H1 (cell line): Measurements from ENCODE around the gene TNIK. TPM values are rescaled to one million over a fixed set of nuclear protein-coding genes. Genes with fewer than 3 reads are reported as not detected.

ENCODE experiments used
- CTCF ChIA-PET: fragments of 300-600 bp; sonication (Branson Sonifier 250); formaldehyde crosslinking; loops from one replicate; lab custom pipeline; 2021; ENCODE audit not compliant: partially characterized antibody; lab: Charles Lee
- POLR2A ChIA-PET: fragments of 300-600 bp; sonication (Branson Sonifier 250); formaldehyde crosslinking; loops from one replicate; lab custom pipeline; 2021; ENCODE audit warnings: inconsistent platforms; ENCODE audit not compliant: partially characterized antibody; lab: Charles Lee
- DNase-seq, 2 experiments: peaks; one replicate each; pipeline versions ENCODE4 v3.0.0 to v3.0.0-alpha.2; 2010 to 2022; ENCODE audit warnings: low spot score in 2 of 2, low read depth in 1 of 2, mixed read lengths in 1 of 2
- FAIRE-seq: peaks from 2 replicates; lab custom pipeline; 2011; peaks lifted over from hg19 to GRCh38; lab: Jason Lieb, UNC
- H2AFZ ChIP-seq: 2 replicates; pipeline ENCODE4 v1.8.1; 2012; ENCODE audit warnings: low read length, inconsistent platforms
- H2AK5ac ChIP-seq: 2 replicates; pipeline ENCODE4 v1.6.1; 2013; ENCODE audit warnings: low read depth, low read length
- H2BK120ac ChIP-seq: replicated peaks from 2 replicates; pipeline ENCODE3; 2013; ENCODE audit warnings: low read depth, low read length, inconsistent platforms
- H2BK12ac ChIP-seq: 2 replicates; pipeline ENCODE4 v1.6.1; 2013; ENCODE audit warnings: low read depth, low read length
- H2BK15ac ChIP-seq: 2 replicates; pipeline ENCODE4 v1.6.1; 2013; ENCODE audit warnings: low read length
- H2BK20ac ChIP-seq: 2 replicates; pipeline ENCODE4 v1.6.1; 2013; ENCODE audit warnings: low read length
- H2BK5ac ChIP-seq: 2 replicates; pipeline ENCODE4 v1.6.1; 2013; ENCODE audit warnings: low read depth, low read length
- H3K14ac ChIP-seq: 2 replicates; pipeline ENCODE4 v1.6.1; 2013; ENCODE audit warnings: inconsistent platforms; ENCODE audit not compliant: insufficient read length
- H3K18ac ChIP-seq: 2 replicates; pipeline ENCODE4 v1.6.1; 2013; ENCODE audit warnings: low read length; ENCODE audit errors: extremely low read depth
- H3K23ac ChIP-seq: 2 replicates; pipeline ENCODE4 v1.6.1; 2013; ENCODE audit warnings: inconsistent platforms; ENCODE audit not compliant: insufficient read length
- H3K23me2 ChIP-seq: 2 replicates; pipeline ENCODE4 v1.6.1; 2013; ENCODE audit warnings: low read depth, low read length
- H3K27ac ChIP-seq: 2 replicates; pipeline ENCODE4 v1.6.1; 2011; ENCODE audit warnings: low read depth, low read length, inconsistent platforms
- H3K27me3 ChIP-seq, 4 experiments: replicated peaks in 1 of 4; 1 replicate in 1 of 4; 2 replicates in 3 of 4; pipeline versions ENCODE4 v1.6.1 to v1.8.1; 2011 to 2013; ENCODE audit warnings: low read length in 3 of 4, mild to moderate bottlenecking in 3 of 4, inconsistent platforms in 2 of 4, mixed read lengths in 2 of 4, moderate library complexity in 1 of 4; ENCODE audit not compliant: control insufficient read depth in 3 of 4, insufficient read depth in 3 of 4; ENCODE audit errors: extremely low read depth in 1 of 4
- H3K36me3 ChIP-seq, 4 experiments: 2 replicates each; pipeline versions ENCODE4 v1.6.1 to v1.8.1; 2011 to 2013; ENCODE audit warnings: mild to moderate bottlenecking in 4 of 4, low read length in 3 of 4, moderate library complexity in 2 of 4, control low read depth in 1 of 4, inconsistent platforms in 1 of 4; ENCODE audit not compliant: insufficient read depth in 4 of 4, control insufficient read depth in 2 of 4
- H3K4ac ChIP-seq: replicated peaks from 2 replicates; pipeline ENCODE3; 2013; ENCODE audit warnings: low read length, low read depth, mixed read lengths, inconsistent platforms; ENCODE audit not compliant: insufficient read length
- H3K4me1 ChIP-seq, 4 experiments: replicated peaks in 1 of 4; 1 replicate in 1 of 4; 2 replicates in 3 of 4; pipeline versions ENCODE4 v1.6.1 to v1.8.1; 2011 to 2013; ENCODE audit warnings: low read length in 3 of 4, inconsistent platforms in 2 of 4, mixed read lengths in 1 of 4; ENCODE audit not compliant: insufficient read depth in 4 of 4, control insufficient read depth in 3 of 4
- H3K4me2 ChIP-seq, 2 experiments: 2 replicates each; pipeline versions ENCODE4 v1.6.1 to v1.8.1; 2011 to 2013; ENCODE audit warnings: low read depth in 2 of 2, low read length in 2 of 2, control low read depth in 1 of 2, inconsistent platforms in 1 of 2, mild to moderate bottlenecking in 1 of 2; ENCODE audit not compliant: insufficient read depth in 1 of 2
- H3K4me3 ChIP-seq, 4 experiments: fragments of 200-600, 300-600 bp in 1 of 4; sonication (generic), shearing (Covaris generic), sonication (Bioruptor Twin) in 1 of 4; 2 replicates each; pipeline versions ENCODE4 v1.5.1 to v1.8.1; 2011 to 2016; ENCODE audit warnings: low read length in 4 of 4, low read depth in 3 of 4, control low read depth in 2 of 4, inconsistent platforms in 2 of 4, mild to moderate bottlenecking in 2 of 4, mixed read lengths in 1 of 4, moderate library complexity in 1 of 4; ENCODE audit not compliant: insufficient read depth in 2 of 4; ENCODE audit errors: extremely low read depth in 1 of 4
- H3K56ac ChIP-seq: replicated peaks from 2 replicates; pipeline ENCODE3; 2013; ENCODE audit warnings: low read depth, mild to moderate bottlenecking, mixed read lengths, low read length, inconsistent platforms; ENCODE audit not compliant: insufficient read length
- H3K79me1 ChIP-seq: 2 replicates; pipeline ENCODE4 v1.6.1; 2013; ENCODE audit warnings: low read depth, low read length, control low read depth
- H3K79me2 ChIP-seq, 2 experiments: 2 replicates each; pipeline versions ENCODE4 v1.6.1 to v1.8.1; 2012 to 2013; ENCODE audit warnings: low read length in 2 of 2, mild to moderate bottlenecking in 2 of 2, inconsistent platforms in 1 of 2; ENCODE audit not compliant: insufficient read depth in 2 of 2, control insufficient read depth in 1 of 2
- H3K9ac ChIP-seq, 4 experiments: replicated peaks in 1 of 4; 1 replicate in 1 of 4; 2 replicates in 3 of 4; pipeline versions ENCODE4 v1.6.1 to v1.8.1; 2011 to 2013; ENCODE audit warnings: low read depth in 3 of 4, low read length in 3 of 4, control low read depth in 2 of 4, mild to moderate bottlenecking in 2 of 4, moderate library complexity in 2 of 4, inconsistent platforms in 1 of 4; ENCODE audit errors: extremely low read depth in 1 of 4
- H3K9me3 ChIP-seq, 2 experiments: 2 replicates each; pipeline versions ENCODE4 v1.6.1 to v1.8.1; 2012 to 2013; ENCODE audit warnings: mild to moderate bottlenecking in 2 of 2, moderate library complexity in 2 of 2, control low read depth in 1 of 2, inconsistent platforms in 1 of 2, low read depth in 1 of 2, low read length in 1 of 2, mixed read lengths in 1 of 2; ENCODE audit not compliant: insufficient read depth in 2 of 2
- H4K20me1 ChIP-seq, 2 experiments: replicated peaks in 1 of 2; 2 replicates each; pipeline versions ENCODE3 to v1.8.1; 2011 to 2013; ENCODE audit warnings: inconsistent platforms in 2 of 2, low read length in 2 of 2, mild to moderate bottlenecking in 1 of 2; ENCODE audit not compliant: insufficient read depth in 2 of 2, control insufficient read depth in 1 of 2
- H4K5ac ChIP-seq: 2 replicates; pipeline ENCODE4 v1.6.1; 2013; ENCODE audit warnings: low read length, low read depth, mixed read lengths, inconsistent platforms; ENCODE audit not compliant: insufficient read length
- H4K8ac ChIP-seq: 2 replicates; pipeline ENCODE4 v1.8.0; 2013; ENCODE audit warnings: mild to moderate bottlenecking, moderate library complexity, low read length, inconsistent platforms; ENCODE audit not compliant: insufficient read depth; ENCODE audit errors: extremely low read depth
- H4K91ac ChIP-seq: replicated peaks from 2 replicates; pipeline ENCODE3; 2013; ENCODE audit warnings: low read length, mixed read lengths, inconsistent platforms; ENCODE audit not compliant: insufficient read length
- CTBP2 ChIP-seq: IDR thresholded peaks from 2 replicates; pipeline ENCODE4 v1.7.0; 2011; ENCODE audit warnings: borderline replicate concordance, mild to moderate bottlenecking, moderate library complexity, mixed read lengths, low read length; ENCODE audit not compliant: insufficient read depth, insufficient read length
- EP300 ChIP-seq, 2 experiments: IDR thresholded peaks; 1 replicate in 1 of 2; 2 replicates in 1 of 2; pipeline ENCODE4 v1.6.1; 2011 to 2012; ENCODE audit warnings: low read depth in 2 of 2, low read length in 2 of 2, mild to moderate bottlenecking in 2 of 2, borderline replicate concordance in 1 of 2, inconsistent platforms in 1 of 2, moderate library complexity in 1 of 2
- GTF2F1 ChIP-seq: IDR thresholded peaks from 2 replicates; pipeline ENCODE4 v1.6.1; 2012; ENCODE audit warnings: low read depth, low read length, improper control_type of control experiment, borderline replicate concordance
- KDM4A ChIP-seq: IDR thresholded peaks from one replicate; pipeline ENCODE4 v1.7.1; 2012; ENCODE audit warnings: low read depth, mild to moderate bottlenecking, moderate library complexity, low read length, inconsistent platforms; ENCODE audit not compliant: severe bottlenecking
- NRF1 ChIP-seq: IDR thresholded peaks from 2 replicates; pipeline ENCODE4 v1.6.1; 2011; ENCODE audit warnings: mild to moderate bottlenecking, low read depth, low read length, improper control_type of control experiment
- RFX5 ChIP-seq: IDR thresholded peaks from 2 replicates; pipeline ENCODE4 v1.6.1; 2011; ENCODE audit warnings: low read depth, low read length, improper control_type of control experiment, borderline replicate concordance
- SIX5 ChIP-seq: IDR thresholded peaks from 2 replicates; pipeline ENCODE4 v1.6.1; 2011; ENCODE audit warnings: mild to moderate bottlenecking, low read depth, low read length
- SP2 ChIP-seq: IDR thresholded peaks from 2 replicates; pipeline ENCODE4 v1.6.1; 2012; ENCODE audit warnings: mild to moderate bottlenecking, low read length, inconsistent platforms
- TAF7 ChIP-seq: optimal IDR thresholded peaks from 2 replicates; pipeline ENCODE3; 2011; ENCODE audit warnings: low read depth, mild to moderate bottlenecking, inconsistent platforms, low read length, moderate library complexity, borderline replicate concordance
- YY1 ChIP-seq: IDR thresholded peaks from 2 replicates; pipeline ENCODE4 v1.6.1; 2011; ENCODE audit warnings: low read depth, mild to moderate bottlenecking, low read length
- WGBS, 2 experiments: shearing (Covaris generic) in 1 of 2; methylation state at CpG; one replicate each; pipeline versions ENCODE4 v1.1.6 to v1.1.7; 2013 to 2015; ENCODE audit warnings: low lambda C conversion rate in 2 of 2, mixed read lengths in 2 of 2, inconsistent platforms in 1 of 2, low coverage in 1 of 2, missing lambda C conversion rate in 1 of 2; ENCODE audit not compliant: insufficient replicate concordance in 2 of 2, insufficient coverage in 1 of 2, insufficient read length in 1 of 2; ENCODE audit errors: extremely low coverage in 1 of 2, missing lambda C conversion rate in 1 of 2; 5-methylcytosine and 5-hydroxymethylcytosine counted together
- polyA plus RNA-seq, 7 experiments: library from polyadenylated mRNA; depleted of rRNA in 3 of 7; stranded (reverse) in 5 of 7; unstranded in 2 of 7; fragments of >200 nt in 5 of 7; fragments of 200-250 nt in 2 of 7; gene quantifications; 1 replicate in 5 of 7; 2 replicates in 1 of 7; 4 replicates in 1 of 7; pipeline versions ENCODE4 v1.2.1 to v1.2.3, GENCODE V29; 2011 to 2013; ENCODE audit warnings: missing spikeins in 2 of 7, mixed read lengths in 2 of 7
- total RNA-seq: library from RNA; stranded (reverse); fragmentation: NEBNext Ultra II Directional; extraction: Animal tissue kit (Norgen Biotek cat#: 25700); gene quantifications from 2 replicates; pipeline ENCODE4 v1.2.1, GENCODE V29; 2021

Gene TNIK
- total and polyA plus RNA-seq, 2 of the 8 experiments (the other 6 are each of a cell fraction or from before 2014, with no cell fraction given): 7.4 to 42.0 TPM

DNA sequence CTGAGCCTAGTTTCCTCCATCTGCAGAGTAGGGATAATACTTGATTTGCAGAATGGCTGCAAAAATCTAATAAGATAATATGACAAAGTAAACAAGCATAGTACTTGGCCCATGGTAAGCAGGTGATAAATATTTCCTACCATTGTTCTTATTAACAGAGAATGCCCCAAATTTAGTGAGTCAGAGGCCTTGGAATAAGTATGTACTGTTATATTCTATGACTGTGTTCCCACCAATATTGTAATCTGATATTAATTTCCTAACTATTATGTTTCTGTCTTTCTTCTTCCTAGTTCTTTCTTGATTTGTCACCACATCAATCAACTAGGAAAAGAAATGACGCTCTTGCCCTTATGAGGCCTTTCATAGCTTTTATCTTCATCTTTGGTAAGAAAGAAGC, 255.3 kb downstream of the TNIK start:
- Histone ChIP-seq H2AFZ (no peak overlapping the region), H3K27ac (no peak overlapping the region), H3K4me1 (peaks cover 0 to 6% (median under 1%) of the 10 kb centered on the region in 4 experiments; a peak in 2 of 7 replicates), H3K27me3 (no peaks in the 10 kb centered on the region; a peak in 1 of 7 replicates), H3K9me3 (no peaks in the 10 kb centered on the region), H3K4me3 (no peak overlapping the region), H3K14ac (no peak overlapping the region), H4K91ac (no peak overlapping the region), H2BK120ac (no peak overlapping the region), H2BK12ac (0 out of 2 replicates have a peak overlapping the region, but pooled peaks have one; percentile 52), H3K79me1 (no peaks in the 10 kb centered on the region), H3K23me2 (no peaks in the 10 kb centered on the region), H4K5ac (no peak overlapping the region), H4K8ac (no peak overlapping the region), H3K36me3 (no peaks in the 10 kb centered on the region), H3K23ac (no peak overlapping the region), H2BK5ac (no peak overlapping the region), H3K4me2 (no peak overlapping the region), H3K18ac (no peak overlapping the region), H4K20me1 (no peaks in the 10 kb centered on the region), H2AK5ac (no peak overlapping the region), H3K9ac (no peak overlapping the region; a peak in 2 of 7 replicates), H3K56ac (no peak overlapping the region), H2BK15ac (no peak overlapping the region), H3K4ac (no peak overlapping the region), H3K79me2 (no peaks in the 10 kb centered on the region), H2BK20ac (no peak overlapping the region)
- WGBS, 2 experiments: 87% methylated on average over 1 of the region's 1 CpG; no CpG with 5 or more reads in 1 of the 2 experiments
- DNase-seq: no peak
- POLR2A ChIA-PET: no interaction called here
- CTCF ChIA-PET: interaction anchor here (1.1 to 5.6 kb wide), 5 partner anchors 16 to 249 kb away, joined by 3 to 23 read pairs (median 4); no protein-coding TSS in a partner anchor
- FAIRE-seq: no peak
- no peak for TF ChIP-seq YY1
- TF ChIP-seq TAF7: no peak
- no peak for TF ChIP-seq EP300 (IDR thresholded peaks at IDR 0.05; ENCODE audit: borderline replicate concordance in 1 of 2, low read depth in 2 of 2, low read length in 2 of 2)
- TF ChIP-seq SP2: no peak
- no peak for TF ChIP-seq CTBP2
- TF ChIP-seq RFX5: no peak
- no peak for TF ChIP-seq GTF2F1
- no peak for TF ChIP-seq SIX5
- no peak for TF ChIP-seq NRF1
- no peak for TF ChIP-seq KDM4A
